Activated T-cell treated with anti-CD3 and anti-CD28 coated beads, Interleukin-2, amount 50 U/mL, for 1 hour (primary cell): Measurements from ENCODE around the gene MAP4.
"Not testable (repeated sequence)": the region's sequence is repeated elsewhere in the genome, so short reads cannot be mapped to it uniquely, and the experiment has no call there.

Source experiments
- DNase-seq: peaks from one replicate; pipeline ENCODE4 v3.0.0-alpha.2; 2020

MAP4 gene

DNA sequence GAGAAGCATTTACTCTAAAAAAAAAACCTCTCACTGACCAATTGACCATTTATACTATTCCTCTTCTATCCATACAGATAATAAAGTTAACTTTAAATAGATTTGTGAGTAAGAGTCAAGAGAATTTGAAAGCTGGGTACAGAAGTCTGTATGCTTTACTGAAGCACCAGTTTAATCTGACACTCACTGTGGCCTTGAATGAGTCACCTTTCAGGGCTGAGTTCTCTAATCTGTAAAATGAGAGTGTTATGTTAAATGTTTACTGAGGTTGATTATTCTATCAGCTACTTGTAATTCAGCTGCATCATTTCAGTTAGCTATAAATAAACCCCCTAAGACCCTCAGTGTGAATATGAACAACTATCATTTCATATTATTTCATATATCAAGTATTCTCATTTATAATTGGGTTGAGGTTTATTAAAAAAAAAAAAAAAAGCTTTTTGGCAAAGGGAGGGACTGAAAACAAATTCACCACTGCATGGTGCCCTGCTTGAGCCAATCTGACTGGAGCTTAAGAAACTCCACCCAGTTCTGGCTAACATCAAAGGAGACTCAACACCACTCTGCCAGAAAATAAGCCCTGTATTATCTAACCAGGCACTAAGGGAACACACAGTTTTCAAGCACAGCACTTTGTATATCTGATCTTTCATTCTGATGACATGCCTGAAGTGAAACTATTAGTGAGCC, 2.8 kb downstream of the MAP4 start:
- DNase-seq = no peak

DNA sequence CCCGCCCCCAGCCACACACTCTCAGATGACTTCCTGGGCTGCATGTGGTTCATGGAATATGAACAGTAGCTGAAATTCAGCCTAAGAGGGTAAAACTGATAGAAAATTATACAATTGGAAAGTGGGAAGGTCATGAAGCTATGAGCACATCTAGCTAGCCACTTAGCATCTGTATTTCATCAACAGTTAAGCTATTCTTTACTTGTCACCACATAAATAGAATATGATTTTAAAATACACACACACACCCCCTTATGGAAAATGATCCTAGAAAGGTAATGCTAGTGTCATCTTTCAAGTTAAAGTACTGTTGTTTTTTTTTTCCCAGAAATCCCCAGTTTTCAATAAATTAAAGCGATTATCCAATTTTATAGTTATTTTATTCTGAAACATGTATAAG, 3.6 kb downstream of the MAP4 start:
- DNase-seq = no peak

DNA sequence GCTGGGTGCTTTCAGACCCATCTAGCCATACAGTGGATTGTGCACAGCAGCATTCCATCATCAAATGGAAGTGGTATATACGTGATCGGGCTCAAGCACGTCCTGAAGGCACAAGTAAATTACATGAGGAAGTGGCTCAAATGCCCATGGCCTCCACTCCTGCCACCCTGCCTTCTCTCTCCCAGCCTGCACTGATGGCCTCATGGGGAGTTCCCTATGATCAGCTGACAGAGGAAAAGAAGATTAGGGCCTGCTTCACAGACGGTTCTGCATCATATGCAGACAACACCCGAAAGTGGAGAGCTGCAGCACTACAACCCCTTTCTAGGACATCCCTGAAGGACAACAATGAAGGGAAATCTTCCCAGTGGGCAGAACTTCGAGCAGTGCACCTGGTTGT, 8.2 kb downstream of the MAP4 start:
- not testable (repeated sequence) for DNase-seq

DNA sequence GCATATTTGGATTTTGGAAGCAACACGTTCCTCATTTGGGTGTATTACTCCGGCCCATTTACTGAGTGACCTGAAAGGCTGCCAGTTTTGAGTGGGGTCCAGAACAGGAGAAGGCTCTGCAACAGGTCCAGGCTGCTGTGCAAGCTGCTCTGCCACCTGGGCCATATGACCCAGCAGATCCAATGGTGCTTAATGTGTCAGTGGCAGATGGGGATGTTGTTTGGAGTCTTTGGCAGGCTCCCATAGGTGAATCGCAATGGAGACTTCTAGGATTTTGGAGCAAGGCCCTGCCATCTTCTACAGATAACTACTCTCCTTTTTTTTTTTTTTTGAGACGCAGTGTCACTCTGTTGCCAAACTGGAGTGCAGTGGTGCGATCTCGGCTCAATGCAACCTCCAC, 8.9 kb downstream of the MAP4 start:
- DNase-seq = not testable (repeated sequence)

DNA sequence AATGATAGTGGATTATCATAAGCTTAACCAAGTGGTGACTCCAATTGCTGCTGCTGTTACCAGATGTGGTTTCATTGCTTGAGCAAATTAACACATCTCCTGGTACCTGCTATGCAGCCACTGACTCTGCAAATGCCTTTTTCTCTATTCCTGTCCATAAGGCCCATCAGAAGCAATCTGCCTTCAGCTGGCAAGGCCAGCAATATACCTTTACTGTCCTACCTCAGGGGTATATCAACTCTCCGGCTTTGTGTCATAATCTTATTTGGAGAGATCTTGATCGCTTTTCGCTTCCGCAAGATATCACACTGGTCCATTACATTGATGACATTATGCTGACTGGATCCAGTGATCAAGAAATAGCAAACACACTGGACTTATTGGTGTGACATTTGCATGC, 9.4 kb downstream of the MAP4 start:
- not testable (repeated sequence) for DNase-seq

DNA sequence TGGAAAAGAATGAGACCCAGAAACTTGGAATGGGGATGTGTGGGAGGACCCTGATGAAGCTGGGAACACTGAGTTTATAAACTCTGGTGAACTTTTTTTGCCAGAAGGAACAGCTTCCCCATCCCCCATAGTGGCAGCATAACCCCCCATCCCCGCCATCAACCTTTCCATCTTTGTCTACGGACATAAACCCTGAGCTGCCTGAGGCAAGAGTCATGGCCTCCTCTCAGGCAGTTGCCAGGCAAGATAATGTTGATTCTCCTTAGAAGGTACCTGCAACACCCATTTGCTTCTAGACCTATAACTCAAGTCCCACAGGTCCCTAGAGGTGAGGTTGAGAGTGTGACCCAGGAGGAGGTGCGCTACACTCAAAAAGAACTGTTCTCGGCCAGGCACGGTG, 11.5 kb downstream of the MAP4 start:
- no peak for DNase-seq

DNA sequence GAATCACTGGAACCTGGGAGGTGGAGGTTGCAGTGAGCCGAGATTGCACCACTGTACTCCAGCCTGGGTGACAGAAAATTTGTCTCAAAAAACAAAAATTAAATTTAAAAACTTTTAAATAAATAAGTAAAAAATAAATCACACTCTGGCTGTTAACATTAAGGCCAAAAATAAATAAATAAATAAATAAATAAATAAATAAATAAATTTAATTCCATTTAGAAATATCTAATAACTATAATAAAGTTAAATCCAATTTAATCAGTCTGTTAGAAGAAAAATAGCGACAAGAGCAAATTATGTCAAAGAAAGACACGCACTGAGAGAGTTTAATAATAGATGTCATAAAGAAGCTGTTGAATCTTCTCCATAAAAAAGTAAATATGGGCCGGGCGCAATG, 13.4 kb downstream of the MAP4 start:
- DNase-seq = no peak

DNA sequence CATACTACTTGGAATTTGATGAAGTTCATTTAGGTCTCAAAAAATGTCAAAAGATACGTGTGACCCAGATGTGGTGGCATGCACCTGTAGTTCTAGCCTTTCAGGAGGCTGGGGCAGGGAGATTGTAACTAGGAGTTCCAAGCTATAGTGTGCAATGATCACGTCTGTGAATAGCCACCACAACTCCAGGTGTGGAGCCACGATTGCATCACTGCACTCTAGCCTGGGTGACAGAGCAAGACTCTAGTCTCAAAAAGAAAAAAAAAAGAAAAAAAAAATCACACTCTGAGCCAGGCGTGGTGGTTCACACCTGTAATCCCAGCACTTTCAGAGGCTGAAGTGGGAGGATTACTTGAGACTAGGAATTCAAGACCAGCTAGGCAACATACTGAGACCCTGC, 14.2 kb downstream of the MAP4 start:
- DNase-seq = no peak

DNA sequence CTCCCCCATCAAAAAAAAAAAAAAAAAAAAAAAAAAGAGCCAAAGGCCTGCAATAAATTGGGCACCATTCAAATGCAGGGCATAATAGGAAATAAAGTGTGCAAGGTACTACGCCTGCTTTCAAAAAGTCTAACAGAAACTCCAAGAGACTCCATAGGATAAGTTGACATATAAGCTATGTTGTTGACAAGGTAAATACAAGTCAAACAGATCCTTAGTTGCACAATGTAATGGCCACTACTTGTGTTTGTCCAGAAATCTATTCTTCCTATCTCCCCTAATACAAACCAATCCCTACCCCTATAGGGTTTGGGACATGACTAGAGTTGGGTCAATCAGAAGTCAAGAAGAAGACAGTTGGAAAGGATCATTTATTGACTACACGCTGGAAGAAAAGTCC, 16.0 kb downstream of the MAP4 start:
- DNase-seq = no peak

DNA sequence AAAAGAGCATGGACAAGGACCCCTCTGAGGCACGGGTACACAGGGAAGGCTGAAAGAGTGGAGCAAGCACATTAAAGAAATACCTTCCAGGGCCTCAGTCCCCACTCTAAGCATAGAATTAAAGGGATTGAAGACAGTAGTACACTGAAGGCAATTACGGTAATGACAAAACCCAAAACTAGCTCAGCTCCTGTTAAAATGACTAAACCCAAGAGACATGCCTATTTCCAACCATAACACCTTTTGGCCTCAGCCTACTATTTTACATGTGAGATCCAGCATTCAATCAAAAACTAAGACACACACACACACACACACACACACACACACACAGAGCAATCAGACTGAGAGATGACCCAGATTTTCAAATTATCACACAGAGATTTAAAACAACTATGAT, 19.8 kb downstream of the MAP4 start:
- no peak for DNase-seq

DNA sequence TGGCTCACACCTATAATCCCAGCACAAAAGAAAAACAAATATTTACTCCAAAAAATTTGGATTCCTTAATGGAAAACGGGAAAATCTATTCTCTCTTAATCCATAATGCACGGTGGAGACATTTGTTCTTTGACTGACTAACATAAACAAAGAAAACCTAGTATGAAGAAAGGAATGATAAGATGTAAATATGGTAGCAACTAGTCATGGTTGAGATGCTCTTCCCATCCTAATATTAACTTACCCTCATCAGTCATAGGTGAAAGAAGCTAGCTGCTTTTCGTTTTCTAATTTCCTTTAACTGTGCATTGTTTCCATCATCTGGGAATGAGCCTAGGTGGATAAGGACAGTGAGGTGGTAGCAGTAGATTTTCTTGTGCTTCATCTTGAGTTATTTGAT, 22.0 kb downstream of the MAP4 start:
- DNase-seq = no peak

DNA sequence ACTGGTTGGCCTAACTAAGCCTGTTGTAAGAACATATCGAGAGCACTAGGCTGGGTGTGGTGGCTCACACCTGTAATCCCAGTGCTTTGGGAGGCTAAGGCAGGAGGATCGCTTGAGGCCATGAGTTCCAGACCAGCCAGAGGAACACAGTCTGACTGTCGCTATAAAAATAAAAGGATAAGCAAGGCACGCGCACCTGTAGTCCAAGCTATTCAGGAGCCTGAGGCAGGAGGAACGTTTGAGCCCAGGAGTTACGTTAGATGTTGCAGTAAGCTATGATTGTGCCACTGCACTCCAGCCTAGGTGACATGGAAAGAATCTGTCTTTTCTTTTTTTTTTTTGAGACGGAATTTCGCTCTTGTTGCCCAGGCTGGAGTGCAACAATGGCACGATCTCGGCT, 24.9 kb downstream of the MAP4 start:
- DNase-seq = no peak

DNA sequence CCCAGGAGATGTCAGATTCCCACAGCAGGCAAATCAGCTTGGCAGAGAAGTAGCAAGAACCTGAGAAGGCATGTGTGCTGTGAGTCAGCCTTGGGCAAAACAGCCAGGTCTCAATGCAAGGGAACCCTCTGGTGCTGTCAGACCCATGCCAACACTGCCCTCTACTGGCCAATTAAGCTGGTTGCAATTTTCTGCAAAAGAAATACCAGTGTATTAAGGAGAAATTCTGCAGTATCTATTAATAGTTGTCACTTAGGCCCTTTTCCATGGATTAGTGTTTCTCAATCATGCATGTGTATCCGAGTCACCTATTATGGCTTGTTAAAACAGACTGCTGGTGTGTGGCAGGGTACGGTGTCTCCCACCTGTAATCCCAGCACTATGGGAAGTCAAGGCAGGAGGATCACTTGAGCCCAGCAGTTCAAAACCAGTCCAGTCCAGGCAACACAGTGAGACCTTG, 26.2 kb downstream of the MAP4 start:
- peak; percentile 51 for DNase-seq

DNA sequence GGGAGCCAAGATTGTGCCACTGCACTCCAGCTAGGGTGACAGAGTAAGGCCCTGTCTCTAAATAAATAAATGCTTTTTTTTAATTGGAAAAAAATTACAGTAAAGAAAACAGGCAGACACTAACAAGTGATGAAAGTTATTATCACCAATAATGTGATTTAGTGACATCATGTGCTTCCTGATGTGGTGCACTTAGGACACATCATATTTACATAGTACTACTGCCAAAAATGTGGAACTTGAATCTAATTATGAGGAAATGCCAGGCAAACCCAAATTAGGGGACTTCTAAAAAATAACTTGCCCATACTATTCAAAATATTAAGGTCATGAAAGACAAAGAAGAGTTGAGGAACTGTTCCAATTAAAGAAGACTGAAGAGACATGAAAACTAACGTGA, 30.8 kb downstream of the MAP4 start:
- no peak for DNase-seq

DNA sequence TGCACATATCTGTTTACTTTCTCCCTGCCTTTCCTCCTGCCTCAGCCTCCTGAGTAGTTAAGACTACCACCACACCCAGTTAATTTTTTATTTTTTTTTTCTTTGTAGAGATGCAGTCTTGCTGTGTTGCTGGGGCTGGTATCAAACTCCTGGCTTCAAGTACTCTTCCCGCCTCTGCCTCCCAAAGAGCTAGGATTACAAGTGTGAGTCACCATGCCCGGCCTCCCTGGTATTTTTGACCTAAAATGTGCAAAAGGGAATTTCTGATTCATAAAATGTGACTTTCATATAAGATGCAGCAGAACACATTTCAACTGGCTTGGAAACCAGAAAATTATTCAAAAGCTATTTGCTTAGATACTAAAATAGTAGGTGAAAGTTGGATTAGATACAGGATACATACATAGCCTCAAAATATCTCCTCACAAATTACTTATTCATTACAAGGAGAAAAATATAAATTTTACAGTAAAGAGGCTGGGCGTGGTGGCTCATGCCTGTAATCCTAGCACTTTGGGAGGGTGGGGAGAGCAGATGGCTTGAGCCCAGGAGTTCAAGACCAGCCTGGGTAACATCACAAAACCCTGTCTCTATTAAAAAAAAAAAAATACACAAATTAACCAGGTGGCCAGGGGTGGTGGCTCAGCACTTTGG, 32.0 kb downstream of the MAP4 start:
- no peak for DNase-seq

DNA sequence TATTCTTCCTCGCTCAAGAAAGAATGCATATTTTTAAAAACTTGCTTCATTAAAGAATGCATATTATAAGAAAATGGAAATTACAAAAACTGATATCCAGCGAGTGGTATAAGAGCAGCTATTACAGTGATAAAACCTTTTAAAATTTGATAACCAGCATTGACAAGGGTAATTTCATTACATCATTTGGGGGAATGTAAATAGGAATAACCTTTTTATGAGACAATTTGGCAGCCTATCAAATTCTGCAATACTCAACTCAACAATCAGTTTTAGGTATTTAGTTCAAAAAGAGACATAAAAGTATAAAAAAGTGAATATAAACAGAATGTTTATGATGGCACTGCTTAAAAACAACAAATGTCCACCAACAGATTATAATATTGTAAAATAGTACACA, 35.4 kb downstream of the MAP4 start:
- DNase-seq = no peak

DNA sequence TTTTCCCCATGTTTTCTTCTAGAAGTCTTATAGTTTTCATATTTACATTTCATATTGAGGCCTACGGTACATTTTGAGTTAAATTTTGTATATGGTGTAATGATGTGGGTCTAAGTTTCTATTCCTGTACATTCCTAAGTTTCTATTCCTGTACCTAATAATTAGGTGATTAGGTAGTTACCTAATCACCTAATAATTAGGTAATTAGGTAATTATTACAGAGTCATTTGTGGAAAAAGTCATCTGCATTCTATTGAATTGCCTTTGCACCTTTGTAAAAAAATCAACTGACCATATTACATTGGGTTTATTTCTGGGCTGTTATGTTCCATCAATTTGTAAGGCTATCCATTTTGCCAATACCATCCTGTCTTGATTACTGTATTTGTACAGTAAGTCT, 37.1 kb downstream of the MAP4 start:
- DNase-seq = no peak

DNA sequence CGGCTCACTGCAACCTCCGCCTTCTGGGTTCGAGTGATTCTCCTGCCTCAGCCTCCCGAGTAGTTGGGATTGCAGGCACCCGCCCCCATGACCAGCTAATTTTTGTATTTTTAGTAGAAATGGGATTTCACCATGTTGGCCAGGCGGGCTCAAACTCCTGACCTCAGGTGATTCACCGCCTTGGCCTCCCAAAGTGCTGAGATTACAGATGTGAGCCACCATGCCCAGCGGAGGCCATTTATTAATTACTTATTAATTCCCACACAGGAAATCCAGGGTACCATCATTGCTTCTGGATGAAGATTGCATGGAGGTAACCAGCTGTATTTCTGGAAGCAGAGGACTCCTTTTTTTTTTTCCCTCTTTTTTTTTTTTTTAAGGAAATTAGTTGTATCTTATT, 37.8 kb downstream of the MAP4 start:
- DNase-seq = no peak

DNA sequence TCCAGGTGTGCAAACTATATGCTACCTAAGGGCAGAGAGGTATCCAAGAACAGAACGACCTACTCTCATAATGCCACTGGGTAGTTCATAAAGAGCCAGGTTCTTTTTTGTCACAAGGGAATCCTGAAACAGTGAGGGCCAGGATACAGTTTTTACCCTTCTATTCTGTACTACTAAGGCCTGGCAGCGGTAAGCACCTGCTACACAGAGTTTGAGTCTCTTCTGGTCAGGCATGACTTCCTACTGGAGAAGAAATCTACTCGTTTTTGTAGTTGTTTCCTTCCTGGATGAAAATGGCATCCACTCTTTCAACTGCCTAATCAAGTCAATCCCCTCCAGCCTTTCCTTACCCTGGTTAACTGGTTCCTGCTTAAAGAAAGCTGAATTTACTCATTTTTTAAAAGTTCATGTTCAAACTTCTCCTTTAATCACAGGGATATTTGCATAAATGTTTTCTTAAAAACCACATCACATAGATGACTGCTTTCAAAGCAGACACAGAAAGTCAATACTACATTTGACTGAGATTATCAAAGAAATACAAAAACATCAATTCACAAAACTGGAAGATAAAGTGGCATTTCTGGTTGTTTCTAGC, 40.0 kb downstream of the MAP4 start:
- no peak for DNase-seq

DNA sequence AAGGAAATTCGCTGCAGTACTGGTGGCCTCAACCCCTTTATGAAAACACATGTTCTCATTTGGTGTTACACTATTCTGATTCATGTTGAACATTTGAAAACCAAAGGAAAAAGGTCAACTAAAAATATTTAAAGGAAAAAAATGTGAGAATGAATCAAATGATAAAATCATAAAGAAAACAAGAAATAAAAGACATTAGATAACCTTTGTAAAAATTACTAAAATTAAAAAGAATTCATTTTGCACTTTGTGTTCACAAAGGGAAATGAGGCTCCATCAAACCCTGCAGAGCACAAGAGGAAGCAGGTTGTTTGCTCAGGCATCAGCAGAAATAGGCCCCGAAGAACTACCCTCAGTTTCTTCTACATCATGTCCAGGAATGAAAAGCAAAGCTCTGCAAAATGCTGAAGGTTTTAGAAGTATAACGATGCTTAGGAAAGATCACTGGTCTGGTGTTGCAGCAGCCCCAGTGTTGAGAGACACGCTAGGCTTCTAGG, 41.2 kb downstream of the MAP4 start:
- no peak for DNase-seq

DNA sequence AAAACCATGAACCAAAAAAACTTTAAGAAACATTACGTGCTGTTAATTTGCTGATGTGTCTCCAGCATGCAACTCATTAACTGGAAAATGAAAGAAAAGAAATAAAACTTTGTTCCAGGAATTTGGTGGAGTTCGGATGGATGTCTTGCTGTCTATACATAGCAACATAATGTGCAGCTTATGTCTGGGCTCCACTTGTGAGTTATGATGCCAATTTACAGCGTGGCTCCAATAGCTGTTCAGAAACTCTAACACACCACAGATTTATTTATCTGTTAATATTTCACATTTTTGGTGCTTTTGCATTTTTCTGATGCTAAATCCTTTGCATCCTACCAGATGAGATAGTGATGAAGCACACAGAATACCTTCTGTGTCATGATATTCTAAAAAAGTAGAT, 45.1 kb downstream of the MAP4 start:
- DNase-seq = no peak

DNA sequence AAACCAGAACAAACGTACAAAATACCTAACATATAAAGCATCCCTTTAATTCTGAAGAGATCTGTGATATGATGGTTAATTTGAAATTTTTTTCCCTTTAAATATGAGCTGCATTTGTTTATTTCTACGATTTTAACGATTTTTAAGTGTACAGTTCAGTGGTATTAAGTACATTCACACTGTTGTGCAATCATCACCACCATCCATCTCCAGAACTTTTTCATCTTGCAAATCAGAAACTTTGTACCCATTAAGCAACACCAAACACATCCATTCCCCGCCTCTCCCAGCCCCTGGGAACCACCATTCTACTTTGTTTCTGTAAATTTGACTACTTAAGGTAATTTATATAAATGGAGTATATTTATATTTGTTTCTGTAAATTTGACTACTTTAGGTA, 51.5 kb downstream of the MAP4 start:
- no peak for DNase-seq

DNA sequence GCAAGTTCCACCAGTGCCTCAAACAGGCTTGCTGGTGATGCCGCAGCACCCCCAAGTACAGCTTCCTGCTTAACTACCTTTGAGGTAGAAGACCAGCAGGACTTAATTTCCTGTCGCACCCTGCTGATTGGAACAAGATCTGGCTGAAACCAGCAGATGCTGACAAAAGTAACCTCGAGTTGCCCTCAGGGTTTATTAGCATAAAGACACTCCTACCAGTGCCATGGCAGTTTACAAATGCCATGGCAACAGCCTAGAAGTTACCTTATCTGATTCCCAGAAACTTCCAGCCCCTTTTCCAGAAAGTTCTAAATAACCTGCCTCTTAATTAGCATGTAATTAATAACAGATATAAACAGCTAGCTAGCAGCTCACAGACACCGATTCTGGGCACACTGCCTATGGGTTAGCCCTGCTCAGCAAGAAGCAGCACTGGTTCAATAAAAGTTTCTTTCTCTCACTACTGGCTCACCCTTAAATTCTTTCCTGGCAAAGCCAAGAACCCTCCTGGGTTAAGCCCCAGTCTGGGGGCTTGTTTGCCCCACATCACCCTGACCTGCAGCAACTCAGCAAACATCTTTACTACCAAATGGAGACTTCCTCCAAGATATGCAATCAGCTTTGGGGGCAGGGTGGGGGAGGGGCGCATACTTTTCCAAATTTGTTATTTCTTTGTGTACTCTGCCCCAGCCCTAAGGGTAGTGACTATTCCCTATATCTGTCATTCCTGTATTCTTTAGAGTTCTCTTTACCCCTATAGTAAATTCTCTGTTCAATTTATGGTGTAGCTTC, 54.2 kb downstream of the MAP4 start:
- peak; percentile 22 for DNase-seq

DNA sequence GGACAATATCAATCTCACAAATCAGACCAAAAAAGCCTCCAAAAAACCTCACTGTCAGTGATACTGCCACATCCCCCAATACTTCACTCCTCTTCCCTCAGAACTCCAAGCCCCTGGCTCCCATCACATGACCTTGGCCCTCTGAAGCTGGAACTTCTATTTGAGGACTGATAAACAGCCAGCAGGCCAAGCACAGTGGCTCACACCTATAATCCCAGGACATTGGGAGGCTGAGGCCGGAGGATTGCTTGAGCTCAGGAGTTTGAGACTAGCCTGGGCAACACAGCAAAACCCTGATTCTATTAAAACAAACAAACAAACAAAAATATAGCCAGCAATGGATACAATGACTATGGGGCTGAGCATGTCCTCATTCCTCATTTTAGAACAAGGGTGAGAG, 55.2 kb downstream of the MAP4 start:
- no peak for DNase-seq
